HG03520 (cell line): ENCODE data around the gene RARS2.
"Not testable (repeated sequence)": the region's sequence is repeated elsewhere in the genome, so short reads cannot be mapped to it uniquely, and the experiment has no call there.

Experiments used
- ATAC-seq: cut with Tn5 transposase; IDR thresholded peaks from one replicate; pipeline ENCODE4 v1.9.1; 2021; ENCODE audit warnings: mild to moderate bottlenecking, moderate library complexity; ENCODE audit not compliant: unreplicated experiment

The RARS2 gene

GRCh38 chr6:87504441-87504840, 85.3 kb downstream of the RARS2 start:
- ATAC-seq = no peak

DNA sequence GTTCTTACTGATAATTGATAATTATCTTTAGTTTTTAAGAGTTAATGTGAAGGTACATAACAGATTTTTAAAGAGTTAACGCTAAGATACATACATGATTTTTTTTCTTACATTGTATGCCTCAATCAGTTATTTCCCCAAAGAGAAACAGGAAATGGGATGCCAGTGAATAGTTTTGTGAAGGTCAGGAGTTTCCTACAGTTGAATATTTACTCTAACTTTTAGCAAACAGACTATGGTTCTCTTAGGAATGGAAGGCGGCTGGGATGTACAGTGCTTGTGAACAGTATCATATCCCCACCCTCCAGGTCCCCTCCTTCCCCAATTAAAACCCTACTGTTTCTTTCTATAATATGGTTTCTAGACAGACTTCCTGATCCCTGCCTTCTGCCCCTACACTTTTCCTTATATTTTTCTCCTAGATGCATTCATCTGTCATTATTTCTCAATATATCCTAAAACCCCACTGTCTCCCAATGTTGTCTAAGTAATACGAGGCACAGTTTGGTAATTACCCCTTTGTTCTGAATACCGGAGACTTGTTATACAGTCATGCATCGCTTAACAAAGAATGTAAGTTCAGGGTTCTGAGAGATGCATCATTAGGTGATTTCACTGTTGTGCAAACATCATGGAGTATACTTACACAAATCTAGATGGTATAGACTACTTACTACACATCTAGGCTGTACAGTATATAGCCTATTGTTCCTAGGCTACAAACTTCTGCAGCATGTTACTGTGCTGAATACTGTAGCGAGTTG, 87.8 kb downstream of the RARS2 start:
- no peak for ATAC-seq

- ATAC-seq = no peak
Observed at GRCh38 chr6:87498048-87498447, 91.7 kb downstream of the RARS2 start.

- no peak for ATAC-seq
Observed at GRCh38 chr6:87494761-87495422, 94.9 kb downstream of the RARS2 start.

DNA sequence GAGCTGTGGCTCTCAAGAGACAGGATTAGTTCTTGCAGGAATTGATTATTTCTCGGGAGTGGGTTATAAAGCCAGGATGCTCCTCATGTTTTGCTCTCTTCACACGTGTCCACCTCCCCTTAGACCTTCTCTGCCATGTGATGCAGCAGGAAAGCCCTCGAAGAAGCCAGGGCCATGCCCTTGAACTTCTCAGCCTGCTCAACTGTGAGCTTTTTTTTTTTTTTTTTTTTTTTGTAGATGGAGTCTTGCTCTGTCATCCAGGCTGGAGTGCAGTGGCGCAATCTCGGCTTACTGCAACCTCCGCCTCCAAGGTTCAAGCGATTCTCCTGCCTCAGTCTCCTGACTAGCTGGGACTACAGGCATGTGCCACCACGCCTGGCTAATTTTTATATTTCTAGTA, 100.5 kb downstream of the RARS2 start:
- ATAC-seq = not testable (repeated sequence)

- no peak for ATAC-seq
Observed at GRCh38 chr6:87487555-87487954, 102.2 kb downstream of the RARS2 start.

DNA sequence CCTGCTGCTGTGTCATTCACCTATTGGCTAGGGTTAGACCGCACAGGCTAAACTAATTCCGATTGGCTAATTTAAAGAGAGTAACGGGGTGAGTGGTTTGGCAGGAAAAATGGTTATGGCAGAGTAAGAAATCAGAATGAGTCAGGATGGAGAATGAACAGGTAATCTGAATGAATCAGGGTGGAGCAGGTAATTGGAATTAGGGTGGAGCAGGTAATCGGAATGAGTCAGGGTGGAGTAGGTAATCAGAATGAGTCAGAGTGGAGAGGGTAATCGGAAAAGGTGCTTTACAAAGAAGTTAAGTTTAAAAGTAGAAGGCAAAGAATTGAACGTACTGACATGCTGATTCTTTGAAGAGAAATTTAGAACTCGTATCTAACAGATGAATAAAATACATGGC, 105.3 kb downstream of the RARS2 start:
- ATAC-seq = no peak

GRCh38 chr6:87483929-87484328, 105.9 kb downstream of the RARS2 start:
- ATAC-seq = no peak

DNA sequence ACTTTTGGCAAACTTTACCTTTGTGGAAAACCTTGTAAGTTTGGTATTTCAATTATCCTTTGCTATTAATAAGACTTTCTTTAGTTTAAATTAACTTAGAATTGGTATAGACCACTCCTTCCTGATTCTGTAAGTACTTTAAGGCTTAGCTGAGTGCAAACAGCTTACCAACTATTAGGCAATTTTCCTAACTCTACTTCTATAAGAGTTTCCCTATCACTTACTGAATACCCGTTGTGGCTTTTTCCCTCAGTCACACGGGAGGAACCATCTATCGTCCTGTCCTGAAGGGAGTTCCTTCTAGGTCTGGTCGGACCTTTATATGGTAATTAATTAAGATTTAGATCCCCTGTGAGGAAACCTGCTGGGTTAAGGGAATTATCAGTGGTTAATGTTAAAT, 107.4 kb downstream of the RARS2 start:
- ATAC-seq = no peak

DNA sequence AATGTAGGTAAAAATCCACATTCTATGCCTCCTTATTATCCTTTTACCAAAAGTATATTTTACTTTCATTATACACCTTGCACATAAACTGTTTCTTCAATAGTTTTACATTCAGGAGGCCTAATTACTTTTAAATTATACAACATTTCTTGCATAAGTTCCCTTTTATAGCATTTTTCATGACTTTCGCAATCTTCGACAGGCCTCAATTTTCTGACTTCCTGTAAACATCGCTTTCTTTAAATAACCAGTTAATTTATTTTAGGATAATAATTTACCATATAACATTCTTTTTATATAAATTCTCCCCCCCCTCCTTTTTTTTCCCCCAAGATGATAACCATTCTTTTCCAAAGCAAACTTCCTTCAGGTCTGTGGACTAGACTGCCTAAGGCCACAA, 107.9 kb downstream of the RARS2 start:
- ATAC-seq = no peak

DNA sequence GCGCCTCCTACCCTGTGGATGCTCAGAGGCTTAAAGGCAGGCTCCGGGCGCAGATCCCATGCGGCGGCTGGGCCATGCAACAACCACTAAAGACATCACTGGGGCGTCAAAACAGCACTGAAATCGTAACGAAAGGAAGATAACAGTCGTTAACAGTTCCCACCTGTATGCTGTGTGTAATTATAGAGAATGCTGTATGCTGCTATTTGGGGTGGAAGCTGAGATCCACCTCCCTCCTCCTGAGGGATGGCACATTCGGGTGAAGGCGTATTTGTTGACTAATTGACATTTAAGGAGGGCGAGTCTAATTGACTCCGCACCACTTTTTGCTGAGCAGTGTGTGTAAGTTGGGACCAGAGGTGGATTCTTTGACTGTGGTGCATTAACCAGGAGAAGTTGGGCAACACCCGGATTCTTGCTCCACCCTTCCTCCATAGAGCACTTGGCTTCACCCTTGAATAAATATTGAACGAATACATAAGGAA, 116.3 kb downstream of the RARS2 start:
- peak; percentile 66 for ATAC-seq

GRCh38 chr6:87472525-87473418, 117.0 kb downstream of the RARS2 start, which contains the start of gene SLC35A1:
Gene SLC35A1, plus strand, starts transcription at chr6:87472974. Its CDS starts 30 bp downstream, at chr6:87473004.
- peak; percentile 90 for ATAC-seq

DNA sequence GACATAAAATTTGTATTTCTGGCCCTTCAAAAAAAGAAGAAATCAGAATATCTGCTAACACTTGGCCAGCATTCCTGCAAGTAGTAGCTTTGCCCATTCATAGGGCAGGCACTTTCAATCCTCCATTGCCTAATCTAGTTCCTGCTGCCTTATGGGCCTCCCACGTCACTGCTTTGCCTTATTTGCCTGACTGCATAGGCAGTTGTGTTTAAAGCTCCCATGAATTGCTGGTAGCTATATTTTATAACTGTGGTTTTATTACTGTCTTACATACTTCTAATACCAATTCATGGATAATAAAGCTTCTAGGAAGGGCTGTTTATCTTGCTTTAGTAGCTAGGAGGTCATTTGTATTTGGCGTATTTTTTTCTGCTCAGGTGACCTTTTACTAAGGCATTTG, 124.7 kb downstream of the RARS2 start:
- no peak for ATAC-seq
